NCI-H774 (cell line): ENCODE data around the gene FBXL20.

Source experiments
- DNase-seq: peaks from one replicate; lab custom pipeline; 2025; lab: John Stamatoyannopoulos, UW

FBXL20 gene

GRCh38 chr17:39225959-39226683 lies 175.3 kb downstream of the FBXL20 start:
- DNase-seq, result peak; percentile 42

- no peak for DNase-seq
Measured at GRCh38 chr17:39225308-39225958, 176.0 kb downstream of the FBXL20 start, which contains the start of gene STAC2. Gene STAC2, minus strand, starts transcription at chr17:39225945. Its CDS starts 443 bp downstream, at chr17:39225502.

GRCh38 chr17:39224778-39225307 lies 176.6 kb downstream of the FBXL20 start:
- no peak for DNase-seq

DNA sequence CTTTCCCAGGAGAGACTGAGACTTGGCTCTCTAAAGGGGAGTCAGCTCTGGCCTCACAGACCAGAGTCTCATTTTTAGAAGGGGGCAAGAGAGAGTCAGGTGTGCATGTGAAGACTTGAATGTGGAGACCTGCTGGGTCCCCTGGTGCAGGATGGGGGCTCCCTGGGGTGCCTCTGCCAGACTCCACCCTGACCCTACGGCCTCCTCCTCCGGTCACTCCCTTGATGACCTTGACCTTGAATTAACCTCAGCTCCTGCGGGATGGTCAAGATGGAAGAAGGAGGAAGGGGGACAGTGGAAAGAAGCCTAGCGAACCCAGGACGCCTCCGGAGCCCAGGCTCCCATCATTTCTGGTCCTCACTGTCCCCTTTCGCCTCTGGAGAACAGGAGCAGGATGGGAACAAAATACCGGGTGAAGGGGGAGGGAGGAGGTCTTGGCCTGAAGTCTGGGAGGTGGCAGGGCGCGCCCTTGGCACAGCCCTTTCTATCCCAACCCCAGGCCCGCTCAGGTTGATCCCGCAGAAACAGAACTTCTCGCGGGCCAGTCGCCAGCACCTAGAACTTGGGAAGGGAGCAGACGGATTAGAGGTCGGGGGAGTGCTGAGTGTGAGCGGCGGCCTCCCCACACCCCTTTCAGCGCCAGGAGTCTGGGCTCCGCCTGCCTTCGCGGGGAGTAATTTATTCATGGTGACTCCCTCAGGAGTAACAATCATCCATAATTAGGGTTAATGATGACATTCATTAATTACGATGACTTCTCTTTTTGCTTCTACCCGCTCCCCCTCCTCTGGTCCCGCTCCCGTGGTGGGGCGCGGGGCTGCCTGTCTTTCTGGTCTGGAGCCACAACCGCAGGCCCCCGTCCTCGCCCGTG lies 177.3 kb downstream of the FBXL20 start:
- DNase-seq, result no peak

DNA sequence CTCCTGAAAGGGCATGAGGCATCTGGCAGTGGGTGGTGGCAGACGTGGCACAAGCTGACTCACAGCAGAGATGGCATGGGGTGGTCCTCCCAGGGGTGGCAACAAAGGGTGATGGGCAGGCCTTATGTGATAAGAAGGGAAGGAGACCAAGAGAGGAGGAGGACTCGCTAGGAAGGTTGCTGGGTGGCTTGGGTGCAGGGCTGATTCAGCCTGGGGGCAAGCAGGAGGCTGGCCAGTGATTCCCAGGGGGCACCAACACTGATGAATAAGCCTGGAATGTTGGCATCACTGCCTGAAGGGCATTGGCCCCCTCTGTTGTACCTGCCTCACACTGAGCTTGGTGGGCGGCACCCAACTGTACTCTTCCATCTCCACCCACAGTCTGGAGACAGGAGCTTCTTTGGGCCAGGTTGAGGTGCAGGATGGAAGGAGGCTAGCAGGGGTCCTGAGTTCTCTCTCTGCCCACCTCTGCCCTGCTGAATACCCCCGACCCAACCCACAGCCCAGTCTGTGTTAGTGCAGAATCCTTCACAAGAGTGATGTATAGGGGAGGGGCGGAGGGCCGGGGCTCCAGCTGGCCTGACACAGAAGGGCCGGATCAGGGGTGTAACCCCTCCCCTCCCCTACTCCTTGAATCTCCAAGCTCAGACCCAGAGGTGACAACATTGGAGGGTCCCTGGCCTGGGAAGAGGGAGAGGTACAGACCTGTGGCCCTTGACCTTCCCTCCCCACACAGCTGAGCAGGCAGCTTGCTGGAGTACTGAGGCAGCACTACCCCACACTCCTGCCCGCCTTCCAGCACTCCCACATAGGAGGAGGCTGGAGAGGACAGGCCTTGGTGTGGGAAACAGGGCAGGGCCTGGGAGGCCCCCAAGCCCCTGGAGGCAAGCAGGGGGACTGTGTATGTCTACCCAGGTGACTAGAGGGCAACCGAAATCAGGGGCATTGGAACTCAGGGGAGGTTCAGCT lies 178.3 kb downstream of the FBXL20 start:
- no peak for DNase-seq

GRCh38 chr17:39222151-39222550 lies 179.3 kb downstream of the FBXL20 start:
- DNase-seq, result no peak

DNA sequence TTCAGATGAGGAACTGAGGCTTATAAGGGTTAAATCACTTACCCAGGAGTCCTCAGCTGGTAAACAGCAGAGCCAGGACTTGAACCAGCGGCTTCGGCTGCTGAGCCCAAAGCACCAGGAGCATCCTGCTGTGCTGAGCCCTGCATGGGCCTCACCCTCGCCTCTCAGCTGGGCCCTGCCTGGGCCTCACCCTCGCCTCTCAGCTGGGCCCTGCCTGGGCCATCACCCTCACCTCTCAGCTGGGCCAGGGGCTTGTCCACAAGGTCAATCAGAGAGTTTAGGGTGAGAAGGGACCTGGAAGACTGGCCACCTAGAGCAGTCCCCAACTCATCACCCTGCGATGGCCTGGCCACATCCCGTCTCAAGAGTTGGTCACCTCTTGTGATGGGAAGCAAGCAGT lies 179.9 kb downstream of the FBXL20 start:
- no peak for DNase-seq

DNA sequence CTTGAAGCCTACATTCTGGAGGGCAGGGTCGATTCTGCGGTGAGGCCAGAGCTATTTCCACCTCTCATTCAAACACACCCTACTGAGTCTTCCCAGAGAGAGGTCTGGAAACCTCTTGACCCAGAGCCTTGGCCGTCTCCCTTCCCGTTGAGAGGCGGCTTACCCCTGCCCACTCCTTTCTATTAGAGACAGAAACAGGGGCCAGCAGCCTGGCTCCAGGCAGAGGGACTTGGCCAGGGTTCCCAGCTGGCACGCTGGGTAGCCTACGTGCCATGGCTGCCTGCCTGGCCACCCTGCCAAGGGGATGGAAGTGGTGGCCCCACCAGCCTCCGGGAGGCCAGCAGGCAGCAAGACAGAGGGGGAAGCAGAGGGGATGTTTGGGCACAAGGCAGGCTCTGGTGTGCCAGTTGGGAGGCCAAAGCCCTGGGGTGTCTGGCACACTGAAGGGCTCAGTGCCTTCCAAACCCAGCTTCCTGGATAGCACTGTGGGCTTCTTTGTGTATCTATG lies 181.7 kb downstream of the FBXL20 start:
- no peak for DNase-seq

- DNase-seq, result no peak
Measured at GRCh38 chr17:39218906-39219305, 182.5 kb downstream of the FBXL20 start.

DNA sequence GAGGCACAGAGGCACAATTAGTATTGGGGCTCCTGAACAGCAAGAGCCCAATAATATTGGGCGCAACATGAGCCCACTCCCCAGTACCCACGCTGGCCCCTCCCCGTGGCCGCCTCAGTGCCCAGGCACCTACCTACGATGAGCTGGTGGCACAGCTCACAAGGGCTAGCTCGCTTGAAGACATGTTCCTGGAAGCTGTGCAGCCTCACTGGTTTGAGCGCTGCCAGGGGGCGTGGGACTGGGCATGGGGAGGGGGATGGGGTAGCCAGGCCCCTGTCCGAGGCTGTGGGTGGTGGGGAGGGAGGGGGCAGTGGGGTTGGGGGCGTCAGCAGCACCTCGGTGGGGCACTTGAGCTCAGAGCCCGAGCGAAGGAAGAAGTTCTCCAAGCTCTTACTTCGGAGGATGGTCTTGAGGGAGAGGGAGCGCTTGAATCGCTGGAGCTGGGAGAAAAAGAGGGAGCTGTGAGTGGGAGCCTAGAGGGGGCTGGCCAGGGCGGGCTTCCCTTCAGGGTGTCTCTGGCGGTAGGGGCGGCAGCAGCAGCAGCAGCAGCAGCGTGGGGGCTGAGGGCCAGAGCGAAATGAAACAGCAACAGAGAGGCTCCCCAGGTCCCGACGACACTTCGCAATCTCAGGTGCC lies 183.6 kb downstream of the FBXL20 start:
- DNase-seq, result no peak

DNA sequence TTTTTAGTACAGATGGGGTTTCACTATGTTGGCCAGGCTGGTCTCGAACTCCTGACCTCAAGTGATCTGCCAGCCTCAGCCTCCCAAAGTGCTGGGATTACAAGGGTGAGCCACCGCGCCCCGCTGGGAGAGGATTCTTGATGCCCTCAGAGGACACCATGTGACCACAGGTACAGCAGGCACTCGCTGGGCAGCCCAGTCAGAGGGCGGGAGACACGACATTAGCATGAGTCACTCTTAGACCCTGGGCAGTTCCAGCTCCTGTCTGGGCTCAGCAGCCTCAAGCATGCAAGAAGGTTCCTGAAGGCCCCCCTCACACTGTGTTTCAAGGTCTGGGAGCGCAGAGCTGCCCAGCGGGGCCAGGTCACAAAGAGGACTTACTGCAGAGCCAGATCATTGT lies 187.6 kb downstream of the FBXL20 start:
- DNase-seq, result peak; percentile 25

DNA sequence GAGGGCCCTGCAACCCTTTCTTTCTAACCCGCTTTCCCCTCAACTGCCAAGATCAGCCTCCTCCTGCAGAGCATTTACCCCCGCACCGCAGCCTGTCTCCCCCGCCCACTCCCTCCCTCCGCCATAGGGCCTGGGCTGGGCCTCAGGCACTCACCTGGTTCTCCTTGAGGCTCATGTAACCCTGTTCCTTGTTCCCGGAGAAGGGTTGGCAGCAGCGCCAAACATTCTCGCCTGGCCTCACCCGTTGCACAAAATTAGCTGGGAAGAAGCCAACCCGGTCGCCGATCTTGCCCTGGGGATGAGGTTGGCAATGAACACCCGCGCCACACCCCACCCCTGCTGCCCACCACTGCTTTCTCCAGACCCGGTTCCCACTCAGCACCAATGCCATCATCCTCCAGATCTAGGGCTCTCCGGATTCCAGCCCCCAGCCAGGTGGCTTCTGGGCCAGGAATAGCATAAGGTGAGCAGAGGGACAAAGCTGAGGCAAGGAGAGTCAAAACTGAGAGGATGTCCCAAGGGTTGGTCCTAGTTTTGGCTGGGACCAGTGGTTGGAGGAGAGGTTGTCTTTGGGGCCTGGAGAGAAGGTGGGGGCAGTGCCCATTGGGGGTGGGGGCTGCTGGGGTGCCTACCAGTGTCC lies 188.5 kb downstream of the FBXL20 start:
- DNase-seq, result no peak

DNA sequence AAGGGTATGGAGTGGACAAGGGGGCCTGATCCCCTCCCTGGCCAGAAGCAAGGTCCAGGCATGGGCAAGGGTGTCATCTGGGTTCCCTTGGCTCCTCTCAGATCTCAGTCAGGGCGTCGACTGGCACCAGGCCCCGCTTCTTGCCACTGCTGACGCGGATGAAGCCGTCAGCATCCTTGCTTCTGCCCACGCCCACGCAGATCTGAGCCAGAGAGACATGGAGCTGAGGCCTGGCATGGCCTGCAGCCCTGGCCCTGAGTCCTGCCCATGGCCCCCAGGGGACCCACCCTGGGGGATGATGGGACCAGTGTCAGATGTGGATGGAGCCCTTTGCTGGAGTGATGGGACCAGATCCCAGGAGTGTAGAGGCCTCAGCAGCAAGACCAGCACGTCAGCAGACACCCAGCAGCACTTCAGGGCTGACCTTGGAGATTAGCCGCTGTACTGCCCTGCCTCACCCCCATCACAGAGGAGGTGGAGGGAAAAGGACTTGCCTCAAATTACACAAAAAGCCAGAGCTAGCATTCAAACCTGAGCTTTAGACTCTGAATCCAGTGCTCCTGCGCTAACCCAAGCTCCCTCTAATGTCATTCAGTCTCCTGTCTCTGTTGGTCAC lies 189.1 kb downstream of the FBXL20 start:
- no peak for DNase-seq

DNA sequence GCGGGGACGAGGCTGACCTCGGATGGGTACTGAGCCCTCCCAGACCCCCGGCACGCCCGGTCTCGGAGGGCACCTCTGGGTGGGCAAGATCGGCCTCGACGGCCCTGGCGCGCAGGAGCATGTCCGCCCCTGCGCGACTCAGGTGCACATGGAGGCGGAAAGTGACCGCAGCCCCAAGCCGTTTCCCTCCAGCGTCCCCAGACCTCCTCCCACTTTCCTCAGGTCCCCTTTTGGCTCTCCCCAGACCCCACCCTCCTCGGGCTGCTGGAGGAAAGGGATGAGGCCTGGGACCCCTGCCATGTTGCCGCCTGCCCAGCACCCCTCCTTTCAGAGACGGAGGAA lies 191.4 kb downstream of the FBXL20 start:
- no peak for DNase-seq

- DNase-seq, result peak; percentile 26
Measured at GRCh38 chr17:39209317-39210092, 191.9 kb downstream of the FBXL20 start.

- peak; percentile 2 for DNase-seq
Measured at GRCh38 chr17:39208893-39209292, 192.5 kb downstream of the FBXL20 start.

- DNase-seq, result no peak
Measured at GRCh38 chr17:39208136-39208535, 193.3 kb downstream of the FBXL20 start.

DNA sequence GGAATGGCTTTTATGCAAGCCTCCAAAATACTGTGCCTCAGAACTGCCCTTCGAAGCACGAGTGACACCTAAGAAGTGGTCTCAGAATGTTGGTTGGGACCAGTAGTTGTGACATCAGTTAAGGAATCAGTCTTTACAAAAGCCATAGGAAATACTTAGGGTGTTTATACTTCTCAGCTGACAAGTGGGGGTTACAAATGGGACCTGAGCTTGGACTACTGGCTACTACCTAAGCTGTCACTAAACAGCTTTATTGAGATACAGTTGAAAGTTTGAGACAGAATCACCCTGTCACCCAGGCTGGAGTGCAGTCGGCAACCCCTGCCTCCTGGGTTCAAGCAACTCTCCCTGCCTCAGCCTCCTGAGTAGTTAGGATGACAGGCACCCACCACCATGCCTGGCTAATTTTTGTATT lies 196.3 kb downstream of the FBXL20 start:
- no peak for DNase-seq

- no peak for DNase-seq
Measured at GRCh38 chr17:39204245-39204644, 197.2 kb downstream of the FBXL20 start.
